Mesothelial cell of epicardium (in vitro differentiated cells): ENCODE data around the gene FBXO7. TPM values are rescaled to one million over a fixed set of nuclear protein-coding genes. Genes with fewer than 3 reads are reported as not detected.

Experiments used
- DNase-seq, 2 experiments: peaks; one replicate each; pipeline ENCODE4 v3.0.0; 2021; ENCODE audit warnings: low spot score in 2 of 2; ENCODE audit not compliant: unreplicated experiment in 2 of 2
- H3K27ac Mint-ChIP-seq: 2 replicates; pipeline ENCODE4 v1.8.0; 2021; ENCODE audit warnings: mixed read lengths
- H3K27me3 Mint-ChIP-seq: 2 replicates; pipeline ENCODE4 v1.8.0; 2021; ENCODE audit warnings: low read depth, mixed read lengths
- H3K36me3 Mint-ChIP-seq: 2 replicates; pipeline ENCODE4 v1.8.0; 2021; ENCODE audit warnings: mixed read lengths
- H3K4me1 Mint-ChIP-seq: 2 replicates; pipeline ENCODE4 v1.8.0; 2021; ENCODE audit warnings: mixed read lengths
- H3K4me3 Mint-ChIP-seq: 2 replicates; pipeline ENCODE4 v1.8.0; 2021; ENCODE audit warnings: mild to moderate bottlenecking, moderate library complexity, mixed read lengths
- H3K9me3 Mint-ChIP-seq: 2 replicates; pipeline ENCODE4 v1.8.0; 2021; ENCODE audit warnings: mixed read lengths
- CTCF ChIP-seq: fragments of 200-600 bp; sonication (generic); IDR thresholded peaks from one replicate; pipeline ENCODE4 v1.5.0; 2021; ENCODE audit warnings: antibody characterized with exemption; ENCODE audit not compliant: unreplicated experiment
- total RNA-seq: library from RNA; stranded (reverse); gene quantifications from 3 replicates; pipeline ENCODE4 v1.2.1, GENCODE V29; 2021

The FBXO7 gene
- total RNA-seq, 1 donor from 2014 or later, result 86.7 TPM

- Mint-ChIP-seq H3K9me3 (peaks cover 4% of the 10 kb centered on the region), H3K36me3 (no peaks in the 10 kb centered on the region), H3K27ac (no peak overlapping the region), H3K27me3 (peaks cover 3% of the 10 kb centered on the region), H3K4me3 (no peak overlapping the region), H3K4me1 (peaks cover 2% of the 10 kb centered on the region)
- no peak for TF ChIP-seq CTCF
- no peak for DNase-seq
These were observed 73.4 kb downstream of the FBXO7 start for GRCh38 chr22:32548039-32548438.

Other genes with a start within 250 kb of the FBXO7 start
- not detected in 3 replicates for gene SLC5A4, start 219.5 kb upstream of the FBXO7 start, total RNA-seq
- not detected in 3 replicates for gene RFPL3, start 116.9 kb upstream of the FBXO7 start, total RNA-seq
- gene RTCB, start 62.6 kb upstream of the FBXO7 start, total RNA-seq, result 72.0 to 74.7 TPM (median 73.5 TPM) in 3 replicates
- gene BPIFC, start 10.4 kb upstream of the FBXO7 start, total RNA-seq, result not detected in 3 replicates